GM21526 (cell line): ENCODE results near the gene FCRL6.
A peak's percentile ranks its signal among the peaks of the same experiment; 100 is the strongest.

Experiments
- ATAC-seq: cut with Tn5 transposase; IDR thresholded peaks from one replicate; pipeline ENCODE4 v1.9.1; 2021; ENCODE audit warnings: moderate library complexity; ENCODE audit not compliant: unreplicated experiment, low FRiP score

FCRL6 gene, protein sequence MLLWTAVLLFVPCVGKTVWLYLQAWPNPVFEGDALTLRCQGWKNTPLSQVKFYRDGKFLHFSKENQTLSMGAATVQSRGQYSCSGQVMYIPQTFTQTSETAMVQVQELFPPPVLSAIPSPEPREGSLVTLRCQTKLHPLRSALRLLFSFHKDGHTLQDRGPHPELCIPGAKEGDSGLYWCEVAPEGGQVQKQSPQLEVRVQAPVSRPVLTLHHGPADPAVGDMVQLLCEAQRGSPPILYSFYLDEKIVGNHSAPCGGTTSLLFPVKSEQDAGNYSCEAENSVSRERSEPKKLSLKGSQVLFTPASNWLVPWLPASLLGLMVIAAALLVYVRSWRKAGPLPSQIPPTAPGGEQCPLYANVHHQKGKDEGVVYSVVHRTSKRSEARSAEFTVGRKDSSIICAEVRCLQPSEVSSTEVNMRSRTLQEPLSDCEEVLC

GRCh38 chr1:159802111-159802510, at the start of gene FCRL6:
FCRL6 (plus strand) TSS chr1:159802360; CDS start chr1:159802425, 65 bp downstream.
- no peak for ATAC-seq

GRCh38 chr1:159753386-159753785, 48.8 kb upstream of the FCRL6 start:
- no peak for ATAC-seq

GRCh38 chr1:159755451-159756007, 46.6 kb upstream of the FCRL6 start:
- no peak for ATAC-seq

- no peak for ATAC-seq
These were observed 45.8 kb upstream of the FCRL6 start for GRCh38 chr1:159756397-159756796.

DNA sequence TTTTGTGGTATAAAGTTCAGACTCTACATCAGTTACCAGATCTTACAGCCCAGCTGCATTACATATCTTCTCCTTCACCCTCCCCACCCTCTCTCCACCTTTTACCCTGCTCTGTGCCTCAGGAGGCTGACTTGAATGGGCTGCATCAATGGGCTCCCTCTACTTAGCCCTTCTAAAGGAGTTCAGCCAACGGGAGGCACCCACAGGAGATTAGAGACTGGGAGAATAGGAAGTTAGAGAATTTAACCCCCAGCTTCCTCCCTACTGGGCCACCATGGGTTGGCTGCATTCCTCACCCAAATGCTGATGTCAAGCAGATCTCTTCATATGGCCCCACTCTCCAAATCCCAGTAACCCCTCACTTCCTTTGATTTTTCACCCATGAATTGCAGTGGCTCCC, 38.5 kb upstream of the FCRL6 start:
- ATAC-seq, result no peak

GRCh38 chr1:159765806-159766205, 36.4 kb upstream of the FCRL6 start:
- no peak for ATAC-seq

DNA sequence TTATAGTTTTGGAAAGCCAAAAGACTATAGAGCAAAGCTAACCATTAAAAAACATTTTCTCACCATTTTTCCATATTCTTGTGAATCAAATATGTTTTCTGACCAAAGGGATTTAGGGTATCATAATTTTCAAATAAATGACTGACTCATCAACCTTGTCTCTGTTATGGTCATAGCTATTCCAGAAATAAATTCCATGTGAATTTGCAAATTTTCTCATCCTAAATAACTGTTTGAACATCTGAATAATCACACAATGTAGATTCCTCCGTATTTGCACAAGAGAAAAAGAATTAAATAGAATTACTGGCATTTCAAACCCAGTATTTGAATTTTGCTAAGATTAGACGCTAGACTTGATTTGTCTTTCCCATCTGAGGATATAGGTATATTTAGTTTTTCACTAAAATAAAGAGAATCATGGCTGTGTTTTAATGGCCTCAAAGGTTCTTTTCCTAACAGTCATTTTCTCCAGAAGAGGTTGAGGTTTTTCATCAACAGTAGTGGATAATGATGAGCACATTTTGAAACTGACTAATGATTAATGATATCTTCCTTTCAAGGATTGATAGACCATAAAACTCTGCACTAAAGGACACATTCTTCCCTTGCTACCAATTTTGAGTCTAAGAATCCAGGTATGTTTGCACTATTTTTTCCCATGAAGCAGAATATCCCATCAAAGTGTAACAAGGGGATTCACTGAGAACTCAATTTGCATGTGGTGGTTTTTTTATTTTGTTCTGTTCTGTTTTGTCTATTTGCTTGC, 30.8 kb upstream of the FCRL6 start:
- ATAC-seq, result no peak

DNA sequence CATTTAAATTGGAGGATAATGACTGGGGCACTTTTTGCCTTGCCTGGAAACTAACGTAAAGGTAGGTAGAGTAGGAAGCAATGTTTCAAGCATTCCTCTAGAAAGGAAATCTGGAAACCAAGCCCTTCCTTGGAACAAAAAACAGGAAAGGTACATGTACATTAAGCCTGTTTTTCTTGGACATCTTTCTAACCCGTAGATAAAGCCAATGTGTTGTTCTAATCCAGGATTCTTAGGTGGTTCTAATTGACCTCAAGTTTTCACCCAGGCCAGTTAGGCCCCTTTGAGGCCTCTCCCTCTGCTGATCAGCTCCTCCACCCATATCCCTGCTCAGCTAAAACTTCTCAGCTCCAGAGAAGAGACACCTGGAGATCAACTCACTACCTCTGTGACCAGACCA, 27.7 kb upstream of the FCRL6 start:
- ATAC-seq, result no peak

GRCh38 chr1:159775716-159776115, 26.4 kb upstream of the FCRL6 start:
- ATAC-seq, result no peak

- no peak for ATAC-seq
These were observed 23.9 kb upstream of the FCRL6 start for GRCh38 chr1:159778266-159778665.

DNA sequence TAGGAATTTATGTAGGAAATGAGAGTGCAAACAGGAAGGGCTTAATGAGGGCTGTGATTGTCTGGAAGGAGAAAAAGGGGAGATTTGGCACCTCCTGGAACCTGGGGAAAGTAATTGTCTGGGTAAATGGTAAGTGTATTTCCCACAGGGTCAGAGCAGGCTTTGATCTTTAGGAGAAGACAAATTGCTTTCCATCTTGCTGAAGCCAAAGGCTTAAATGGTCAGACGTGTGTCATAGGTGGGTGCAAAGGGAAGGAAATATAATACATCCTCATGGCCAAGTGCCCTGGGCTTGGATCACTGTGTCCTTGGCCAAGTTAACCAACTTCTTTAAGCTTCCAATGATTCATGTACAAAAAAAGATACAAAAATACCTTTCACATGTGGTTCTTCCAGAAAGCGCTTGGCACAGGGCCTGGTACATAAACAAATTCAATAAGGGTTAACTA, 22.7 kb upstream of the FCRL6 start:
- no peak for ATAC-seq

- peak; percentile 99 for ATAC-seq
These were observed 21.3 kb upstream of the FCRL6 start, which contains the start of gene DUSP23 for GRCh38 chr1:159780583-159781582. DUSP23 (plus strand) TSS chr1:159780962; CDS start chr1:159781101, 139 bp downstream.

- no peak for ATAC-seq
These were observed 20.2 kb upstream of the FCRL6 start for GRCh38 chr1:159781992-159782391.

DNA sequence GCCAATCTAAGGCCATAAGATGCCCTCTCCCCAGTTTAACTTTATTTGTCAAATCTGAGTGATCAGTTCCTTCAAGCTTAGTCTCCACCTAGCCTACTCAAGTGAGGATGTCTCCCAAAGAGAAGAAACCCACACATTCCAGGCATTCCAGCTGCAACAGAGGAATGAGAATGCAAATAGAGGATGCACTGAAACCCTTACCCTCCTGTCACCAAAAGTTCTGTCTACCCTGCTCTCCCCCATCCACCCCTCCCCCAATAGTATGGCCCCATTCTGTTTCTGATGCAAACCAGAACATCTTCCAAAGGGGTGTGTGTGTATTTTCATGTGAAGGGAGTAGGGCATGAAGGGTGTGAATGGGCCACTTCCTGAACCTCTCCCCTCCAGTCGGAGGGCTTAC, 18.4 kb upstream of the FCRL6 start:
- ATAC-seq, result no peak

DNA sequence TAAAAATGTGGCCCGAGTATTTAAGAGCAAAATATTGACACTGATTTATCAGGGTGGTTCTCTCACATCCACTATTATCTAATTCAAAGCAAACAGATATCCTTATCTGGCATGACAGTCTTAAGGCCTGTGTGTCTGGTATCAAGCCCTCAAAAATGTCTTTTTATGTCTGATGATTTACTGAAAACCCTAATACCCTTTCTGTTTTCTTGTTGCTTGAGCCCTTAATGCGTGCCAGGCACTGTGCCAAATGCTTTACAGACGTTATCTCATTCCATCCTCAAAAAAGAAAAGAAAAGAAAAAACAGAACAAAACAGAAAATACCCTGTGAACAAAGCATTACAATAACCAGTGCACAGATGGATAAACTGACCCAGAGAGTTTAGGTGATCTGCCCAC, 15.7 kb upstream of the FCRL6 start:
- ATAC-seq, result no peak

GRCh38 chr1:159786966-159787365, 15.2 kb upstream of the FCRL6 start:
- no peak for ATAC-seq

- ATAC-seq, result no peak
These were observed 11.8 kb upstream of the FCRL6 start for GRCh38 chr1:159790237-159790917.

- no peak for ATAC-seq
These were observed 11.1 kb upstream of the FCRL6 start for GRCh38 chr1:159791031-159791430.

GRCh38 chr1:159791461-159791860, 10.7 kb upstream of the FCRL6 start:
- ATAC-seq, result no peak
